Muscle of leg (tissue), 11 donors: ENCODE results near the gene DPP7. TPM values are rescaled to one million over a fixed set of nuclear protein-coding genes. Genes with fewer than 3 reads are reported as not detected.

Source experiments
- DNase-seq: peaks from one replicate; pipeline ENCODE4 v3.0.0; 2013
- H3K27ac ChIP-seq: one replicate; pipeline ENCODE4 v1.5.1; 2013; ENCODE audit warnings: mild to moderate bottlenecking, low read length, control low read depth
- H3K27me3 ChIP-seq: one replicate; pipeline ENCODE4 v1.6.1; 2013; ENCODE audit warnings: low read length; ENCODE audit not compliant: control insufficient read depth, insufficient read depth
- H3K36me3 ChIP-seq: one replicate; pipeline ENCODE4 v1.6.1; 2013; ENCODE audit warnings: low read length; ENCODE audit not compliant: control insufficient read depth, insufficient read depth
- H3K4me1 ChIP-seq: one replicate; pipeline ENCODE4 v1.6.1; 2013; ENCODE audit warnings: low read length; ENCODE audit not compliant: control insufficient read depth, insufficient read depth
- H3K4me3 ChIP-seq: one replicate; pipeline ENCODE4 v1.5.1; 2013; ENCODE audit warnings: low read length, control low read depth
- H3K9me3 ChIP-seq: replicated peaks from 2 replicates; pipeline ENCODE4 v1.6.1; 2013; ENCODE audit warnings: low read depth, low read length; ENCODE audit not compliant: control insufficient read depth
- WGBS: methylation state at CpG from one replicate; pipeline ENCODE4 v1.1.5; 2013; ENCODE audit warnings: missing lambda C conversion rate; ENCODE audit not compliant: insufficient coverage; 5-methylcytosine and 5-hydroxymethylcytosine counted together
- polyA plus RNA-seq, 8 donors: library from polyadenylated mRNA; unstranded; fragments of 120-200 nt; gene quantifications; one replicate each; pipeline versions ENCODE4 v1.2.1 to v1.2.3, GENCODE V29; 2013; ENCODE audit warnings: inconsistent platforms in 1 of 8, low replicate concordance in 1 of 8; ENCODE audit not compliant: insufficient read length in 8 of 8, insufficient read depth in 1 of 8
- total RNA-seq: library from RNA; stranded (reverse); fragments of 120-200 nt; gene quantifications from one replicate; pipeline ENCODE4 v1.2.4, GENCODE V29; 2013

DPP7 gene
- total and polyA plus RNA-seq, 9 donors: 23.9 to 43.9 (median 30.7) TPM

- no peaks in the 10 kb centered on the region for H3K36me3 ChIP-seq
- H3K27me3 ChIP-seq: peaks cover 23% of the 10 kb centered on the region
- no peak for DNase-seq
- H3K4me3 ChIP-seq: no peak overlapping the region
- H3K27ac ChIP-seq: no peak overlapping the region
- peaks cover 14% of the 10 kb centered on the region for H3K4me1 ChIP-seq
- 84% methylated on average over 12 of the region's 15 CpGs for WGBS
- no peaks in the 10 kb centered on the region for H3K9me3 ChIP-seq
Measured at GRCh38 chr9:137117269-137117731, 2.8 kb upstream of the DPP7 start.

- Histone ChIP-seq H3K27me3 (peaks cover 23% of the 10 kb centered on the region), H3K9me3 (no peaks in the 10 kb centered on the region), H3K4me3 (no peak overlapping the region), H3K36me3 (no peaks in the 10 kb centered on the region), H3K4me1 (peaks cover 14% of the 10 kb centered on the region), H3K27ac (no peak overlapping the region)
- WGBS: 46% methylated on average over 8 of the region's 17 CpGs
- DNase-seq: no peak
Measured at GRCh38 chr9:137116728-137117127, 2.2 kb upstream of the DPP7 start.

- WGBS: 51% methylated on average over 3 of the region's 6 CpGs
- DNase-seq: no peak
- H3K27ac ChIP-seq: no peak overlapping the region
Measured at GRCh38 chr9:137116027-137116507, 1.5 kb upstream of the DPP7 start.

GRCh38 chr9:137115394-137116026 is 977 bp upstream of the DPP7 start:
- Histone ChIP-seq H3K9me3 (no peaks in the 10 kb centered on the region), H3K27me3 (peaks cover 23% of the 10 kb centered on the region), H3K36me3 (no peaks in the 10 kb centered on the region), H3K4me3 (no peak overlapping the region), H3K4me1 (peaks cover 14% of the 10 kb centered on the region), H3K27ac (no peak overlapping the region)
- no peak for DNase-seq
- WGBS: 72% methylated on average over 14 of the region's 21 CpGs

More at GRCh38 chr9:137116027-137116507, 1.5 kb upstream of the DPP7 start:
- Histone ChIP-seq H3K4me3 (no peak overlapping the region), H3K27me3 (peaks cover 23% of the 10 kb centered on the region), H3K36me3 (no peaks in the 10 kb centered on the region), H3K9me3 (no peaks in the 10 kb centered on the region), H3K4me1 (peaks cover 14% of the 10 kb centered on the region)

- WGBS: under 1% methylated on average over 22 of the region's 45 CpGs
- Histone ChIP-seq H3K27ac (no peak overlapping the region), H3K4me1 (peaks cover 14% of the 10 kb centered on the region), H3K27me3 (peaks cover 23% of the 10 kb centered on the region), H3K9me3 (no peaks in the 10 kb centered on the region), H3K36me3 (peaks cover 10% of the 10 kb centered on the region), H3K4me3 (peak overlapping the region; percentile 32)
- DNase-seq: no peak
Measured at GRCh38 chr9:137114220-137114612, 317 bp downstream of the DPP7 start.

GRCh38 chr9:137113385-137114159 is 961 bp downstream of the DPP7 start:
- 30% methylated on average over 40 of the region's 66 CpGs for WGBS
- H3K27me3 ChIP-seq: peaks cover 23% of the 10 kb centered on the region
- H3K27ac ChIP-seq: no peak overlapping the region
- peaks cover 14% of the 10 kb centered on the region for H3K4me1 ChIP-seq
- H3K9me3 ChIP-seq: no peaks in the 10 kb centered on the region
- no peak for DNase-seq
- H3K36me3 ChIP-seq: peaks cover 16% of the 10 kb centered on the region
- no peak overlapping the region for H3K4me3 ChIP-seq

- peaks cover 24% of the 10 kb centered on the region for H3K36me3 ChIP-seq
- peaks cover 14% of the 10 kb centered on the region for H3K4me1 ChIP-seq
- WGBS: 82% methylated on average over 31 of the region's 42 CpGs
- H3K9me3 ChIP-seq: no peaks in the 10 kb centered on the region
- H3K27ac ChIP-seq: no peak overlapping the region
- no peak for DNase-seq
- H3K4me3 ChIP-seq: no peak overlapping the region
- H3K27me3 ChIP-seq: peaks cover 23% of the 10 kb centered on the region
Measured at GRCh38 chr9:137112564-137113384, 1.8 kb downstream of the DPP7 start.

GRCh38 chr9:137111788-137112563 is 2.6 kb downstream of the DPP7 start:
- Histone ChIP-seq H3K36me3 (peaks cover 32% of the 10 kb centered on the region), H3K4me3 (no peak overlapping the region), H3K4me1 (peaks cover 14% of the 10 kb centered on the region), H3K27me3 (peaks cover 23% of the 10 kb centered on the region), H3K27ac (no peak overlapping the region), H3K9me3 (no peaks in the 10 kb centered on the region)
- no peak for DNase-seq
- 76% methylated on average over 29 of the region's 35 CpGs for WGBS

- H3K9me3 ChIP-seq: no peaks in the 10 kb centered on the region
- no peak overlapping the region for H3K27ac ChIP-seq
- WGBS: 77% methylated on average over 19 of the region's 28 CpGs
- H3K4me3 ChIP-seq: no peak overlapping the region
- peaks cover 39% of the 10 kb centered on the region for H3K36me3 ChIP-seq
- peaks cover 23% of the 10 kb centered on the region for H3K27me3 ChIP-seq
- peaks cover 14% of the 10 kb centered on the region for H3K4me1 ChIP-seq
- no peak for DNase-seq
Measured at GRCh38 chr9:137110911-137111787, 3.4 kb downstream of the DPP7 start.
